22Rv1 (cell line): ENCODE results near the gene DDTL.

Source experiments
- CTCF ChIP-seq: fragments of 450-650 bp; IDR thresholded peaks from 2 replicates; pipeline ENCODE4 v1.5.1; 2017; ENCODE audit warnings: mild to moderate bottlenecking
- ZFX ChIP-seq: fragments of 450-650 bp; IDR thresholded peaks from 2 replicates; pipeline ENCODE4 v1.6.1; 2017; ENCODE audit warnings: antibody characterized with exemption, borderline replicate concordance

- no peak for TF ChIP-seq CTCF
- TF ChIP-seq ZFX, result no peak
Measured at GRCh38 chr22:24002272-24002671, 35.6 kb downstream of the DDTL start.
